GM18858 (cell line): Measurements from ENCODE around the gene PEAK1.
A peak's percentile ranks its signal among the peaks of the same experiment; 100 is the strongest.

Experiments
- ATAC-seq: cut with Tn5 transposase; IDR thresholded peaks from one replicate; pipeline ENCODE4 v1.9.1; 2021; ENCODE audit not compliant: unreplicated experiment

Gene PEAK1

GRCh38 chr15:77099741-77100463 is 320.0 kb downstream of the PEAK1 start:
- no peak for ATAC-seq

DNA sequence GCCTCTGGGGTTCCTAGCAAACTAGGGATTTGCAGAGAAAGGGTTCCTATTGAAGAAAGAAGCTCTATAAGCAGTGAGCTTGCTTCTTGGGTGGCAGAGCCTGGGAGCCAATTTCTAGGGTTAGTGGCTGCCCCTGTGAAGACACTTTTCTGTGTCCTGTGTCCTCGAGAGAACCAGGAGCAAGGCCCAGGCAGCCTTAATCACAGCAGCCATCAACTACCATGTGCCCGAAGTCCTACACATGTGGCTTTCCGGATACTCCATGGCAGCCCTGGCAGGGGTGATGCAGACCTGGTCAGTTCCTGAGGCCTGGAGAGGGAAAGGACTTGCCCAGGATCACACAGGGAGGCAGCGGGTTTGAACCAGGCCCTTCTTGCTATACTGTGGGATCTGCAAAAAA is 321.3 kb downstream of the PEAK1 start:
- ATAC-seq = no peak

DNA sequence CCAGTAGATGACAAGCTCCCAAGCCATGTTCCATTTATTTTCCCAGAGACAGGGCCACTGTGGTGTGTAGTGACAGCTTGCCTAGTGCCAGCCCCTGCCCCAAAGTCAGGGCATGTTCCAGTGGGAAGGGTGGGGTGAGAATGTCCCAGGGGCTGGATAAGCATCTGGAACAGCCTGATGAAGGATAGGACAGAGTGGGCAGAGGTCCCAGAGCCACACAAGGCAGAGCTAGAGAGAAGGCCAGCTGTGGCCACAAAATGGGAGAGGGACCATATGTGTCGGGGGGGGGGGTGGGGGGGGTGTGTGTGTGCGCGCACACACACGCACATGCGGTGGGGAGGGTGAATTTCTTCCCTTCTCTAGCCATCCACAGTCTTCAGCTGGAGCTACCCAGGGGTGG is 322.0 kb downstream of the PEAK1 start:
- ATAC-seq = no peak

GRCh38 chr15:77097248-77097721 is 322.6 kb downstream of the PEAK1 start:
- ATAC-seq = no peak

- ATAC-seq = no peak
Measured at GRCh38 chr15:77096541-77096940, 323.4 kb downstream of the PEAK1 start.

GRCh38 chr15:77096138-77096537 is 323.8 kb downstream of the PEAK1 start:
- ATAC-seq = no peak

GRCh38 chr15:77094397-77095030 is 325.4 kb downstream of the PEAK1 start:
- no peak for ATAC-seq

DNA sequence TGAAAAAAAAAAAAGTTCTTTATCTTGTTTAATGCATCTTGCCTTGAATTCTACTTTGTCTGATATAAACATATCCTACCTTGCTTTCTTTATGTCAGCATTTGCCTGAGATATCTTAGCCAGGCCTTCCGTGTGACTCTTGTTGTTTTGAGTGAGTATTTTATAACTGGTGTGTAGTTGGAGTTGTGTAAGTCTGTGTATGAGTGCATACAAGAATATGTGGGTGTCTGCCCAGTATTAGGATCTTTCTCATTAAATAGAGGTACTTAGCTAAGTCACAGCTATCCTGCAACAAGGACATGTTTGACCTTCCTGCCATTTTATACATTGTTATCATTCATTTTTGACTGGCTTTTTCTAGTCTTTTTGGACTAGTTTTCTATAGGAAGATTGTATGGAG is 326.5 kb downstream of the PEAK1 start:
- ATAC-seq = no peak

DNA sequence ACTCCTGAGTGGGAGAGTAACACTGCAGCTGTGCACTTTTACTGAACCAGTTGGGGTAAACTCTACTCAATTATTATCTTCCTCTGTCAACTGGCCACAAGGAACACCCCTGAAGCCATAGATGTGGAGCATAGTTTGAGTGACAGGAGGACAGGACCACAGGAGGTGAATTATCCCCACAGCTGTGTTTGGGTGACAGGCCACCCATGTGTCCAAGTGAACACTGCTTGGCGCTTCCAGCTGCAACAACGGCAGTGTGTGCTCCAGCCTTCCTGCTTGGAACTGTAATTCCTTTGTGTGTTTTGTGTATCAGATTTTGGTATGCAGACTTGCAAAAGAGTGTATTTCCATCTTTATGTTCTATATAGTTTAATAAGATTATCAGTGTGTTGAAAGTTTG is 328.8 kb downstream of the PEAK1 start:
- ATAC-seq = no peak

GRCh38 chr15:77087213-77087612 is 332.7 kb downstream of the PEAK1 start:
- ATAC-seq = no peak

DNA sequence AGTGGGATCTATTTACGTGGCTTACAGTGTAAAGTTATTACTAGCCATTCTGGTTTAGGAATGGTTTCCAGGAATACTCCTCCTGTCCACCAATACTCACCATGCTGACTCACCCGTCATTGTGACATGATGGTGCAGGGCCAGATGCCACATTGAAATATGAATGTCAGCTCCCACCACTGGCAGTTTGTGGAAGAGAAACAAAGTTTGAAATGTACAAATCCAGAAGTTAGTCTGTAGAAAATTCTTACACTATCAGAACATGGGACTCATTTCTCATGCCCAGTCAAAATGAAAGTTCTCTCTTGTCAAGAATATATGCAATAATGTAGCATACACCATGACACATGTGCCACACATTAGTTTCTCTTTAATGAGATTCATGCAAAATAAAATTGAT is 334.6 kb downstream of the PEAK1 start:
- ATAC-seq = no peak

- ATAC-seq = no peak
Measured at GRCh38 chr15:77084436-77084835, 335.5 kb downstream of the PEAK1 start.

GRCh38 chr15:77083381-77084160 is 336.3 kb downstream of the PEAK1 start:
- peak; percentile 72 for ATAC-seq

GRCh38 chr15:77081971-77082370 is 337.9 kb downstream of the PEAK1 start:
- ATAC-seq = no peak

DNA sequence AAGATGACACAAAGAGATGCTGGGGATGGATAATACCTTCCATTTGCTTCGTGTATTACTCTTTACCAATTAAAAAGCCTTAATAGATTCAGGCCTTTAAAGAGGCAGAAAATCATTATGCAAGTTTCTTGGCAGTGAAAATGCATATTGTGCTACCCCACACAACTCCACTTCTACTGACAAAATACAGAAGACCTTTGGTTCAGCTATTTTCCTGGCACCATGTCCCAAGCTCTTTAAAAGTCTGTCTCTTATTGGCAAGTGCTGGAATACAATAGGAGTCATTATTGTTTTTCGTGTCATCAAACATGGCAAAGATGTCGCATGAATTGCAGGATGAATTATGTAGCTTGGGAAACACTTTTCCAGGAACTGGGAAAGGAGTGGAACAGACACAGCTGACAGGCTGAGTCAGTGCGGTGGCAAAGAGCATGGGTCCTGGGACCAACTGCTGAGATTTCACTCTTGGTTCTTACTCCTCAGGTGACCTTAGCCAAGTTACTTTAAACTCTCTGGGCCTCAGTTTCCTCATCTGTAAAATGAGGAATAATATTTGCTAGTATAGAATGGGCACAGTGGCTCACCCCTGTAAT is 343.5 kb downstream of the PEAK1 start:
- ATAC-seq = no peak

GRCh38 chr15:77075528-77075927 is 344.4 kb downstream of the PEAK1 start:
- no peak for ATAC-seq

- no peak for ATAC-seq
Measured at GRCh38 chr15:77074350-77074749, 345.6 kb downstream of the PEAK1 start.

DNA sequence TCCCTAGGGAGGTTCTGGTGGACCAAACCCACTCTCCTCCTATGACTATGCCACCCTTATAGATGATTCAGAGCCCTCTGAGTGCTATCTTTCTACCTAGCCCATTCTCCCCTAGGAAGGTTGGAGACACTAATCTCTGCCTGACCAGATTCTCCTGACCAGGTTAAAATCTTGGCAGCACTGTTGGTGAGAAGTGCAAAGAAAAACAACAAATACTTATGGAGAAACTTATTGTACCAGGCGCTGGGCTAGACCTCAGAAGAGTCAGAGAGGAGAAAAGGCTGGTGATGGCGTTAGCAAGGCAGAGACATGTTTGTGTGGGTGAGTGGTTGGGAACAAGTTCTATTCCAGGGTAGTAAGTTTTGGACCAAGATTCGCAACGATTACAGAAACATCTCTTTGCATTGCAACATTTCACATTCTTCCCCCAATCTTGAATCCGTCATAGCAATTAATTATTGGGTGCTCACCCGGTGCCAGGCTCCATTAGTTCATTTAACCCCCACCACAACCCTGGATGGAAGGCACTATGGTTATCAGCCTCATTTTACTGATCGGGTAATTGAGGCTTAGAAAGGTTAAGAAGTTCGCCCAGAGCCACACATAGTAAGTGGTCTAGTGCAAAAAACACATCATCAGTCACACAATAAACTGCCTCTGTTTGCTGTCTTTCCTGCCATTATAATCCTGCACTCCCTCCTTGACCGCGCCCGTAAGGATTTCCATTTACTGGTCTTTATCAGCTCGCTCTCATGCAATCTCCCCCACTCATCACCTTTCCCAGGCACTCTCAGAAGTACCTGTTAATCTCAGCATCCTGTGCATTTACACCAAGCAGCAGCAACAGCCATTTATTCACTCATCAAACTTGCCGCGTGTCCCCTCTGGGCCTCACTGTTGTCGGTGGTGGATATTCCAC is 348.3 kb downstream of the PEAK1 start:
- ATAC-seq = no peak

DNA sequence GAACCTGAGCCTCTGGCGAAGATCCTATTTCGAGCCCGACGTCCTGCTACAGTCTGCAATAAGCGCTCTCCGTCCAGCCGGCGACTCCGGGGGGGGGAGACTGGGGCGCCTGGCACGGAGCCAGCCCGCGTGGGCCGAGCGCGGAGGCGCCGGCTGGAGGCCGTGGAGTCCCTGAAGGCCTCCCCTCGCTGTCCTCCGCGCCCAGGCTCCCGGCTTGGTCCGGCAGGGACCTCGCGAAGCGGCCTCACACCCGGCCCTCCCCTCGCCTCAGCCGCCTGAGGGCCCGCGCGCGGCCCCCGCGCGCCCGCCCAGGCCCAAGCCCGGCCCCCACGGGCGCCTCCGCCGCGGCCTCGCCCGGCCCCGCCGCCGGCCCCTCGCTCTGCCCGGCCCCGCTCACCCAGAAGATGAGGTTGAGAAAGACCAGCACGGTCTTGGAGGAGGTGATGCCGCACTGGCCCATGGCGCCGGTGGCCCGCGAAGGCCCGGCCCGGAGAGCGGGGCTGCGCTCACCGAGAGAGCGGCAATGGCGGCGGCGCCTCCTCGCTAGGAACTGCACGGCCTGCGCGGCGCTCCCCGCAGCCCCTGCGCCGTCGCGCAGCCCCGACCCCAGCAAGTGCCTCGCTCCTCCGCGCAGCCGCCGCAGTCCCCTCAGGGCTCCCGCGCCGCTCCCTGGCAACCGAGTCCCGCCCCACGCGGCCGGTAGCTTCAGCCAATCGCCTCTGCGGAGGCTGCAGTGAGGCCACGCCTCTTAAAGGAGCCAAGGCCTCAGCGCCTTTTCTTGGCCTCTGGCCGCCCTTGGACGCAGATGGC is 349.2 kb downstream of the PEAK1 start, which contains the start of gene TSPAN3:
TSPAN3 (minus strand) TSS at position 615 of the 810 bp plus-strand sequence; CDS start at position 460, 155 bp downstream.
- ATAC-seq = peak; percentile 77

DNA sequence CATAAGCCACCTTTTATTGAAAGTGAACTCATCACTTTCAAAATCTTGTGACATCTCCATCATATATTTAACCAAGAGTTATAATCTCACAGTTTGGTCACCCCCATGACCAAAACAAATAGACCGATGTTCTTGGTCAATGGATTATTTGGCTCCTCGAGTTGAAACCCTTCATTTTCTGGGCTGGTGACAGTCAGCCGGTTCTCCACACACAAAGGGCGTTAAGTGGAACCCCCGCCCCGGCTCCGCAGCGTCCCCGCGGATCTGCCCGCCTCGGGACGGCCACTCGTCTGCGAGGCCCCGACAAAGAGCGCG is 349.8 kb downstream of the PEAK1 start:
- ATAC-seq = no peak
